ENCODE results near the gene RGS13.
"Not testable (repeated sequence)": the region's sequence is repeated elsewhere in the genome, so short reads cannot be mapped to it uniquely, and the experiment has no call there.

RGS13 gene

DNA sequence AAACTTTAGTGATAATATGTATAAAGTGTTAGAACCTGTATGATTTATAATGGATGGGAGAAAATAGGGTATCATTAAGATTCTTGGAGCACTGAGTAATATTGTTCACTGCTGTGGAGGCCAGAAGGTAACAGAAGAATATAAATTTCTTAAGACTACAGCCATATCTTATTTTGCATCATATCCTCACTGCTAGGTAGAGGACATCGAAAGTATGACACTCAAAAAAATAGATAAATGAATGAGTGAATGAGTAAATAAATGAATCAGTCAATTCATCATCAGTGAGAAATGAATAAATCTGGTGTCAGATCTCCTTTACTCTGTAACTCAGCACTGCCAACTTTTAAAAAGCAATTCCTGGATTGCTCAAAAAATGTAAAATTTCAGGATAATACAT is 33.2 kb downstream of the RGS13 start:
- no peaks in the 10 kb centered on the region for H3K36me3 ChIP-seq
- no peak overlapping the region for H3K4me3 ChIP-seq (ENCODE audit: low read depth, low read length)
- DNase-seq, result no peak
- TF ChIP-seq, protein P1, sequence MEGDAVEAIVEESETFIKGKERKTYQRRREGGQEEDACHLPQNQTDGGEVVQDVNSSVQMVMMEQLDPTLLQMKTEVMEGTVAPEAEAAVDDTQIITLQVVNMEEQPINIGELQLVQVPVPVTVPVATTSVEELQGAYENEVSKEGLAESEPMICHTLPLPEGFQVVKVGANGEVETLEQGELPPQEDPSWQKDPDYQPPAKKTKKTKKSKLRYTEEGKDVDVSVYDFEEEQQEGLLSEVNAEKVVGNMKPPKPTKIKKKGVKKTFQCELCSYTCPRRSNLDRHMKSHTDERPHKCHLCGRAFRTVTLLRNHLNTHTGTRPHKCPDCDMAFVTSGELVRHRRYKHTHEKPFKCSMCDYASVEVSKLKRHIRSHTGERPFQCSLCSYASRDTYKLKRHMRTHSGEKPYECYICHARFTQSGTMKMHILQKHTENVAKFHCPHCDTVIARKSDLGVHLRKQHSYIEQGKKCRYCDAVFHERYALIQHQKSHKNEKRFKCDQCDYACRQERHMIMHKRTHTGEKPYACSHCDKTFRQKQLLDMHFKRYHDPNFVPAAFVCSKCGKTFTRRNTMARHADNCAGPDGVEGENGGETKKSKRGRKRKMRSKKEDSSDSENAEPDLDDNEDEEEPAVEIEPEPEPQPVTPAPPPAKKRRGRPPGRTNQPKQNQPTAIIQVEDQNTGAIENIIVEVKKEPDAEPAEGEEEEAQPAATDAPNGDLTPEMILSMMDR (IDR thresholded peaks at IDR 0.05; ENCODE audit: low read depth, low read length), result no peak
- H3K27me3 ChIP-seq, result no peaks in the 10 kb centered on the region
- no peaks in the 10 kb centered on the region for H3K9me3 ChIP-seq
- H3K4me1 ChIP-seq, result no peaks in the 10 kb centered on the region

DNA sequence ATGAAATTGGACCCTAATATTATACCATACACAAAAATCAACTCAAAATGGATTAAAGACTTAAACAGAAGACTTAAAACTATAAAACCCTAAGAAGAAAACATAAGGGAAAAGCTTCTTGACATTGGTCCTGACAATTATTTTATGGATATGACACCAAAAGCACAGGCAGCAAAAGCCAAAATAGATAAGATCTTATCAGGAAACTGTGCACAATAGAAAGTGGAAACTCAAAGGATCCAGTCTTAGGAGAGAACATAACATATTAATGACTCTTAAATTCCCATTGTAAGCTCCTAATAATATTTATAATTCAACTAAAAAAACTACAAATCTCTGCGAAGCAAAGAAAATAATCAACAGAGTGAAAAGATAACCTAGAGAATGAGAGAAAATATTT is 39.8 kb downstream of the RGS13 start:
- Histone ChIP-seq H3K9me3 (no peaks in the 10 kb centered on the region), H3K36me3 (no peaks in the 10 kb centered on the region), H3K4me3 (ENCODE audit: low read depth, low read length) (no peak overlapping the region), H3K27me3 (no peaks in the 10 kb centered on the region), H3K4me1 (no peaks in the 10 kb centered on the region; the same call in 1 of the 2 replicates)
- TF ChIP-seq, protein P1 (IDR thresholded peaks at IDR 0.05; ENCODE audit: low read depth, low read length), result no peak
- no peak for DNase-seq

- TF ChIP-seq, protein P1 (IDR thresholded peaks at IDR 0.05; ENCODE audit: low read depth, low read length), result no peak
- Histone ChIP-seq H3K4me1 (no peaks in the 10 kb centered on the region; the same call in 1 of the 2 replicates), H3K9me3 (no peaks in the 10 kb centered on the region), H3K4me3 (ENCODE audit: low read depth, low read length) (no peak overlapping the region), H3K36me3 (no peaks in the 10 kb centered on the region), H3K27me3 (no peaks in the 10 kb centered on the region)
- no peak for DNase-seq
Observed at GRCh38 chr1:192678099-192678498, 42.2 kb downstream of the RGS13 start.

- TF ChIP-seq, protein P1 (IDR thresholded peaks at IDR 0.05; ENCODE audit: low read depth, low read length), result no peak
- H3K4me1 ChIP-seq, result no peaks in the 10 kb centered on the region
- DNase-seq, result no peak
Observed at GRCh38 chr1:192682335-192682734, 46.4 kb downstream of the RGS13 start.

DNA sequence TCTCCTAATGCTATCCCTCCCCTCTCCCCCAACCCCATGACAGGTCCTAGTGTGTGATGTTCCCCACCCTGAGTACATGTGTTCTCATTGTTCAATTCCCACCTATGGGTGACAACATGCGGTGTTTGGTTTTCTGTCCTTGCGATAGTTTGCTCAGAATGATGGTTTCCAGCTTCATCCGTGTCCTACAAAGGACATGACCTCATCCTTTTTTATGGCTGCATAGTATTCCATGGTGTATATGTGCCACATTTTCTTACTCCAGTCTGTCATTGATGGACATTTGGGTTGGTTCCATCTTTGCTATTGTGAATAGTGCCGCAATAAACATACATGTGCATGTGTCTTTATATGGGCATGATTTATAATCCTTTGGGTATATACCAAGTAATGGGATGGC is 47.1 kb downstream of the RGS13 start:
- not testable (repeated sequence) for H3K4me3 ChIP-seq (ENCODE audit: low read depth, low read length); DNase-seq; H3K9me3 ChIP-seq; H3K4me1 ChIP-seq; H3K27me3 ChIP-seq; H3K36me3 ChIP-seq

More at GRCh38 chr1:192682335-192682734, 46.4 kb downstream of the RGS13 start:
- H3K4me3 ChIP-seq (ENCODE audit: low read depth, low read length), result no peak overlapping the region
- H3K9me3 ChIP-seq, result no peaks in the 10 kb centered on the region
- H3K27me3 ChIP-seq, result no peaks in the 10 kb centered on the region
- H3K36me3 ChIP-seq, result no peaks in the 10 kb centered on the region

DNA sequence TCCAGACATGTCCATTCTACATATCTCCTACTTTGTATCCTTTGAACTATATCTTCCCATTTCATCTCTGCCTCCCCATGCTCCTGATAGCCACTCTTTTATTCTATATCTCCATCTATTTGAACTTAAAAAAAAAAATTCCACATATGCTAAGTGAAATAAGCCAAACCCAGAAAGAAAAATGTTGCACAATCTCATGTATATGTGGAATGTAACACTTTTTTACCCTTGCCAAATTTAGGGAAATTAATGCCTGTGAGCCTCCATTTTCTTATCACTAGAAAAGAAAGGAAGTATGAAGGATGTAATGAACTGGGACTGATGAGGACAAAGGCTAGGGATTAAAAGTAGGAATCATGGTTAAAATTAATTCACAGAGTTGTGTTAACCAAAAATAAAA is 53.5 kb downstream of the RGS13 start:
- Histone ChIP-seq H3K4me1 (no peaks in the 10 kb centered on the region), H3K27me3 (no peaks in the 10 kb centered on the region), H3K4me3 (ENCODE audit: low read depth, low read length) (no peak overlapping the region), H3K9me3 (no peaks in the 10 kb centered on the region), H3K36me3 (no peaks in the 10 kb centered on the region)
- no peak for DNase-seq
- TF ChIP-seq, protein P1 (IDR thresholded peaks at IDR 0.05; ENCODE audit: low read depth, low read length), result no peak

- Histone ChIP-seq H3K36me3 (no peaks in the 10 kb centered on the region), H3K27me3 (no peaks in the 10 kb centered on the region), H3K9me3 (no peaks in the 10 kb centered on the region), H3K4me1 (no peaks in the 10 kb centered on the region), H3K4me3 (ENCODE audit: low read depth, low read length) (no peak overlapping the region)
- no peak for DNase-seq
- TF ChIP-seq, protein P1 (IDR thresholded peaks at IDR 0.05; ENCODE audit: low read depth, low read length), result no peak
Observed at GRCh38 chr1:192691041-192691440, 55.1 kb downstream of the RGS13 start.

Measured in BE2C (cell line).